Gastrocnemius medialis (tissue), 4 donors: ENCODE data around the gene SMURF1. TPM values are rescaled to one million over a fixed set of nuclear protein-coding genes. Genes with fewer than 3 reads are reported as not detected.

ENCODE experiments used
- ATAC-seq, 2 donors: fragments of 150-250 bp; one replicate each; pipeline ENCODE4 v1.9.1; 2016
- DNase-seq, 2 donors: peaks; one replicate each; pipeline ENCODE4 v3.0.0-alpha.2; 2019
- H3K27ac ChIP-seq, 4 donors: fragments of 200-600 bp; sonication (generic); 1 replicate in 1 of 4; 2 replicates in 3 of 4; pipeline ENCODE4 v1.5.1; 2016 to 2018; ENCODE audit warnings: mild to moderate bottlenecking in 2 of 4, moderate library complexity in 1 of 4
- H3K27me3 ChIP-seq, 3 donors: fragments of 200-600 bp; sonication (generic) in 2 of 3; 1 replicate in 1 of 3; 2 replicates in 2 of 3; pipeline versions ENCODE4 v1.5.1 to v1.6.0; 2016 to 2019; ENCODE audit warnings: mild to moderate bottlenecking in 1 of 3, moderate library complexity in 1 of 3
- H3K36me3 ChIP-seq, 2 donors: fragments of 200-600 bp; sonication (generic) in 1 of 2; one replicate each; pipeline ENCODE4 v1.5.1; 2017 to 2018
- H3K4me1 ChIP-seq, 2 donors: fragments of 200-600 bp; sonication (generic) in 1 of 2; one replicate each; pipeline ENCODE4 v1.5.1; 2016 to 2017; ENCODE audit warnings: mild to moderate bottlenecking in 2 of 2
- H3K4me3 ChIP-seq, 4 donors: fragments of 200-600 bp; sonication (generic) in 3 of 4; 1 replicate in 1 of 4; 2 replicates in 3 of 4; pipeline ENCODE4 v1.5.1; 2016 to 2019; ENCODE audit warnings: mild to moderate bottlenecking in 2 of 4
- H3K9me3 ChIP-seq, 3 donors: fragments of 200-600 bp; sonication (generic) in 2 of 3; 1 replicate in 1 of 3; 2 replicates in 2 of 3; pipeline ENCODE4 v1.5.1; 2016 to 2019
- CTCF ChIP-seq, 5 experiments: fragments of 450-650 bp in 3 of 5; fragments of 200-600 bp in 2 of 5; sonication (generic) in 2 of 5; IDR thresholded peaks in 4 of 5; conservative IDR thresholded peaks in 1 of 5; 1 replicate in 4 of 5; 2 replicates in 1 of 5; pipeline ENCODE4 v1.5.1; 2016 to 2019; ENCODE audit warnings: antibody characterized with exemption in 5 of 5, mild to moderate bottlenecking in 3 of 5, moderate library complexity in 3 of 5
- POLR2A ChIP-seq, 2 donors: fragments of 450-650 bp; IDR thresholded peaks; one replicate each; pipeline ENCODE4 v1.6.1; 2017; ENCODE audit warnings: antibody characterized with exemption in 2 of 2, mild to moderate bottlenecking in 2 of 2, moderate library complexity in 2 of 2
- in situ Hi-C, 4 donors: fragments of 200-750 bp; cut with MboI; loops; one replicate each; pipeline versions ENCODE4 v1.15.0 to v1.8.0; 2017; ENCODE audit warnings: low sequenced_read_pairs in 4 of 4
- intact Hi-C: fragments of 100-400 bp; cut with DNase I; formaldehyde crosslinking; loops from one replicate; pipeline ENCODE4 v1.15.1; 2023; ENCODE audit warnings: low total_unique reads
- total RNA-seq, 4 donors: library from RNA; depleted of rRNA; stranded (reverse); fragments of >200 nt; gene quantifications; one replicate each; pipeline versions ENCODE4 v1.1.0 to v1.2.3, GENCODE V29; 2016

SMURF1 gene
- total RNA-seq, 4 donors from 2014 or later: 15.4 to 44.8 (median 18.3) TPM

- H3K27me3 ChIP-seq: no peaks in the 10 kb centered on the region
- DNase-seq (no peak), ATAC-seq (no peak)
- in situ Hi-C loops (no loop called here), intact Hi-C loops (loop anchor here (10.0 kb wide), 1 partner anchor 101 kb away; the partner anchor contains the start of gene MYH16)
- no peaks in the 10 kb centered on the region for H3K4me1 ChIP-seq
- TF ChIP-seq POLR2A (IDR thresholded peaks at IDR 0.05) (no peak), CTCF (IDR thresholded peaks at IDR 0.05 in 4 of 5, conservative IDR thresholded peaks at IDR 0.05 in 1 of 5) (no peak)
- no peaks in the 10 kb centered on the region for H3K36me3 ChIP-seq
- H3K27ac ChIP-seq: no peak overlapping the region
- no peaks in the 10 kb centered on the region for H3K9me3 ChIP-seq
- no peak overlapping the region for H3K4me3 ChIP-seq
Measured at GRCh38 chr7:99173787-99174186, 29.9 kb upstream of the SMURF1 start.

GRCh38 chr7:99171731-99172130, 27.8 kb upstream of the SMURF1 start:
- no peak for TF ChIP-seq POLR2A (IDR thresholded peaks at IDR 0.05)
- no peak for TF ChIP-seq CTCF (IDR thresholded peaks at IDR 0.05 in 4 of 5, conservative IDR thresholded peaks at IDR 0.05 in 1 of 5)
- in situ Hi-C loops: no loop called here
- ATAC-seq (no peak), DNase-seq (no peak)
- H3K4me3 ChIP-seq: no peak overlapping the region
- no peak overlapping the region for H3K27ac ChIP-seq
- H3K27me3 ChIP-seq: no peaks in the 10 kb centered on the region
- H3K36me3 ChIP-seq: no peaks in the 10 kb centered on the region
- intact Hi-C loops: loop anchor here (10.0 kb wide), 1 partner anchor 103 kb away; the partner anchor contains the start of gene MYH16
- no peaks in the 10 kb centered on the region for H3K4me1 ChIP-seq
- no peaks in the 10 kb centered on the region for H3K9me3 ChIP-seq

GRCh38 chr7:99170730-99171074, 26.8 kb upstream of the SMURF1 start:
- H3K27ac ChIP-seq: no peak overlapping the region
- H3K4me3 ChIP-seq: no peak overlapping the region
- intact Hi-C loops (loop anchor here (10.0 kb wide), 1 partner anchor 104 kb away; the partner anchor contains the start of gene MYH16), in situ Hi-C loops (no loop called here)
- H3K9me3 ChIP-seq: no peaks in the 10 kb centered on the region
- H3K27me3 ChIP-seq: no peaks in the 10 kb centered on the region
- no peaks in the 10 kb centered on the region for H3K36me3 ChIP-seq
- no peak for TF ChIP-seq CTCF (IDR thresholded peaks at IDR 0.05 in 4 of 5, conservative IDR thresholded peaks at IDR 0.05 in 1 of 5)
- no peak for TF ChIP-seq POLR2A (IDR thresholded peaks at IDR 0.05)
- DNase-seq (no peak), ATAC-seq (no peak)
- H3K4me1 ChIP-seq: no peaks in the 10 kb centered on the region

GRCh38 chr7:99170065-99170729, 26.3 kb upstream of the SMURF1 start:
- Histone ChIP-seq H3K27ac (no peak overlapping the region), H3K36me3 (no peaks in the 10 kb centered on the region), H3K4me1 (no peaks in the 10 kb centered on the region), H3K9me3 (no peaks in the 10 kb centered on the region), H3K27me3 (no peaks in the 10 kb centered on the region), H3K4me3 (no peak overlapping the region)
- in situ Hi-C loops: no loop called here
- ATAC-seq (no peak), DNase-seq (no peak)
- TF ChIP-seq CTCF (IDR thresholded peaks at IDR 0.05 in 4 of 5, conservative IDR thresholded peaks at IDR 0.05 in 1 of 5) (no peak), POLR2A (IDR thresholded peaks at IDR 0.05) (no peak)
- intact Hi-C loops: loop anchor here (10.0 kb wide), 1 partner anchor 105 kb away; the partner anchor contains the start of gene MYH16
